HFF-Myc (cell line): ENCODE data around the gene BTBD10.
A peak's percentile ranks its signal among the peaks of the same experiment; 100 is the strongest.

Source experiments
- DNase-seq: peaks from one replicate; pipeline ENCODE4 v3.0.0-alpha.2; 2011; ENCODE audit warnings: low read depth; ENCODE audit errors: extremely low read depth
- H3K4me3 ChIP-seq: replicated peaks from 2 replicates; pipeline ENCODE4 v1.5.1; 2011; ENCODE audit warnings: low read depth, mild to moderate bottlenecking, control low read depth, low read length
- CTCF ChIP-seq: IDR thresholded peaks from 2 replicates; pipeline ENCODE4 v1.5.1; 2012; ENCODE audit warnings: mild to moderate bottlenecking, low read depth, low read length, control low read depth; ENCODE audit errors: missing control alignments

The BTBD10 gene

GRCh38 chr11:13486926-13487660 is 24.1 kb upstream of the BTBD10 start:
- DNase-seq: no peak
- H3K4me3 ChIP-seq: no peak overlapping the region
- peak; percentile 29 for TF ChIP-seq CTCF

GRCh38 chr11:13480198-13480597 is 17.2 kb upstream of the BTBD10 start:
- TF ChIP-seq CTCF: no peak
- no peak overlapping the region for H3K4me3 ChIP-seq
- no peak for DNase-seq

GRCh38 chr11:13479688-13480087 is 16.7 kb upstream of the BTBD10 start:
- no peak for TF ChIP-seq CTCF
- DNase-seq: no peak

GRCh38 chr11:13475091-13475490 is 12.1 kb upstream of the BTBD10 start:
- no peak for DNase-seq
- no peak for TF ChIP-seq CTCF
- no peak overlapping the region for H3K4me3 ChIP-seq

More at GRCh38 chr11:13479688-13480087, 16.7 kb upstream of the BTBD10 start:
- no peak overlapping the region for H3K4me3 ChIP-seq

GRCh38 chr11:13473013-13473722 is 10.1 kb upstream of the BTBD10 start:
- no peak for DNase-seq
- H3K4me3 ChIP-seq: no peak overlapping the region
- TF ChIP-seq CTCF: no peak

GRCh38 chr11:13468750-13469149 is 5.7 kb upstream of the BTBD10 start:
- no peak for DNase-seq
- H3K4me3 ChIP-seq: no peak overlapping the region
- no peak for TF ChIP-seq CTCF
